Measurements from ENCODE around the gene PLEKHB1.

PLEKHB1 gene

DNA sequence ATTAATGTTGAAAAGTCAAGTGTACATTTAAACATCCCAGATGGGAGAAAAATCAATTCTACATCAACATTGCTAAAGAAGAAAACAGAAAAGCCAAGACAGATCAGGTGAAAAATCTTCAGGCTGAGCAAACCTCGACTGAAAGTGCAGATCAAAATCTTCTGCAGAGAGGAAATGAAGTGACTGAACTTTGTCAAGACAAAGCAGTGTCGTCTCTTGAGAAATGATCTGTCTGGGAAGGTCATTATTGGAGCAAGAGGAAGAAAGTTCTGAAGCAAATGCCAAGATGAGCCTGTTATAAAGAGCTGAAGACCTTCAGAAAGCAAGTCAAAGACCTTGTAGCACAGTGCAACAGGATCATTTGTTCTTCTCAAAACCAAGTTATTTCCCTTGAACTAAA lies 5.8 kb upstream of the PLEKHB1 start:
- no peak overlapping the region for H2AFZ ChIP-seq (ENCODE audit: low read depth, low read length, severe bottlenecking)
- H3K9me3 ChIP-seq (ENCODE audit: insufficient read depth, low read length) = no peaks in the 10 kb centered on the region
- no peaks in the 10 kb centered on the region for H3K27me3 ChIP-seq (ENCODE audit: low read length)
- no peaks in the 10 kb centered on the region for H3K36me3 ChIP-seq (ENCODE audit: low read length)
- H3K9ac ChIP-seq (ENCODE audit: low read length) = no peak overlapping the region
- H4K20me1 ChIP-seq (ENCODE audit: low read depth, low read length) = no peaks in the 10 kb centered on the region
- TF ChIP-seq, protein P1, sequence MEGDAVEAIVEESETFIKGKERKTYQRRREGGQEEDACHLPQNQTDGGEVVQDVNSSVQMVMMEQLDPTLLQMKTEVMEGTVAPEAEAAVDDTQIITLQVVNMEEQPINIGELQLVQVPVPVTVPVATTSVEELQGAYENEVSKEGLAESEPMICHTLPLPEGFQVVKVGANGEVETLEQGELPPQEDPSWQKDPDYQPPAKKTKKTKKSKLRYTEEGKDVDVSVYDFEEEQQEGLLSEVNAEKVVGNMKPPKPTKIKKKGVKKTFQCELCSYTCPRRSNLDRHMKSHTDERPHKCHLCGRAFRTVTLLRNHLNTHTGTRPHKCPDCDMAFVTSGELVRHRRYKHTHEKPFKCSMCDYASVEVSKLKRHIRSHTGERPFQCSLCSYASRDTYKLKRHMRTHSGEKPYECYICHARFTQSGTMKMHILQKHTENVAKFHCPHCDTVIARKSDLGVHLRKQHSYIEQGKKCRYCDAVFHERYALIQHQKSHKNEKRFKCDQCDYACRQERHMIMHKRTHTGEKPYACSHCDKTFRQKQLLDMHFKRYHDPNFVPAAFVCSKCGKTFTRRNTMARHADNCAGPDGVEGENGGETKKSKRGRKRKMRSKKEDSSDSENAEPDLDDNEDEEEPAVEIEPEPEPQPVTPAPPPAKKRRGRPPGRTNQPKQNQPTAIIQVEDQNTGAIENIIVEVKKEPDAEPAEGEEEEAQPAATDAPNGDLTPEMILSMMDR (IDR thresholded peaks at IDR 0.05; ENCODE audit: insufficient read depth, low read length, poor library complexity, severe bottlenecking) = no peak
- no peak for TF ChIP-seq EZH2phosphoT487 (conservative IDR thresholded peaks at IDR 0.05; ENCODE audit: low read length)
- H3K79me2 ChIP-seq (ENCODE audit: insufficient read depth, low read length) = no peaks in the 10 kb centered on the region
- H3K4me3 ChIP-seq (ENCODE audit: insufficient read depth, low read length, poor library complexity, severe bottlenecking) = no peak overlapping the region
- H3K4me2 ChIP-seq (ENCODE audit: low read depth, low read length, poor library complexity, severe bottlenecking) = no peak overlapping the region
- H3F3A ChIP-seq (ENCODE audit: insufficient read depth) = no peaks in the 10 kb centered on the region
- H3K9me2 ChIP-seq (replicated peaks; ENCODE audit: insufficient read depth, low read length) = no peaks in the 10 kb centered on the region
- no peak overlapping the region for H3K27ac ChIP-seq (ENCODE audit: low read depth, low read length)

DNA sequence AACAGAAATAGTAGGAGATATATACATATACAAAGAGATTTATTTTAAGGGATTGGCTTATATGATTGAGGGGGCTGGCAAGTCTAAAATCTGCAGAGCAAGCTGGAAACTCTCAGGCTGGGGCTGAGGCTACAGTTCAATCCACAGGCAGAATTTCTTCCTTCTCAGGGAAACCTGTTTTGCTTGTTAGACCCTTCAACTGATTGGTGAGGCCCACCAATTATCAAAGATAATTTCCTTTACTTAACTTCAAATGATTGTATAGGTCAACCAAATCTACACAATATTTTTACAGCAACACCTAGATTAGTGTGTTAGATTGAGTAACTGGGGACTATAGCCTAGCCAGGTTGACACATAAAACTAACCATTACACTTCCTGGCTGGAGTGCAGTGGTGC lies 4.7 kb upstream of the PLEKHB1 start:
- Histone ChIP-seq H3K9me2 (replicated peaks; ENCODE audit: insufficient read depth, low read length) (no peaks in the 10 kb centered on the region), H3F3A (ENCODE audit: insufficient read depth) (no peaks in the 10 kb centered on the region), H3K36me3 (ENCODE audit: low read length) (no peaks in the 10 kb centered on the region), H3K9ac (ENCODE audit: low read length) (no peak overlapping the region), H3K27ac (ENCODE audit: low read depth, low read length) (no peak overlapping the region), H3K9me3 (ENCODE audit: insufficient read depth, low read length) (no peaks in the 10 kb centered on the region), H3K27me3 (ENCODE audit: low read length) (no peaks in the 10 kb centered on the region), H3K79me2 (ENCODE audit: insufficient read depth, low read length) (no peaks in the 10 kb centered on the region), H3K4me3 (ENCODE audit: insufficient read depth, low read length, poor library complexity, severe bottlenecking) (no peak overlapping the region), H3K4me2 (ENCODE audit: low read depth, low read length, poor library complexity, severe bottlenecking) (no peak overlapping the region), H4K20me1 (ENCODE audit: low read depth, low read length) (no peaks in the 10 kb centered on the region), H2AFZ (ENCODE audit: low read depth, low read length, severe bottlenecking) (no peak overlapping the region)
- TF ChIP-seq, protein P1 (IDR thresholded peaks at IDR 0.05; ENCODE audit: insufficient read depth, low read length, poor library complexity, severe bottlenecking) = no peak
- TF ChIP-seq EZH2phosphoT487 (conservative IDR thresholded peaks at IDR 0.05; ENCODE audit: low read length) = no peak

DNA sequence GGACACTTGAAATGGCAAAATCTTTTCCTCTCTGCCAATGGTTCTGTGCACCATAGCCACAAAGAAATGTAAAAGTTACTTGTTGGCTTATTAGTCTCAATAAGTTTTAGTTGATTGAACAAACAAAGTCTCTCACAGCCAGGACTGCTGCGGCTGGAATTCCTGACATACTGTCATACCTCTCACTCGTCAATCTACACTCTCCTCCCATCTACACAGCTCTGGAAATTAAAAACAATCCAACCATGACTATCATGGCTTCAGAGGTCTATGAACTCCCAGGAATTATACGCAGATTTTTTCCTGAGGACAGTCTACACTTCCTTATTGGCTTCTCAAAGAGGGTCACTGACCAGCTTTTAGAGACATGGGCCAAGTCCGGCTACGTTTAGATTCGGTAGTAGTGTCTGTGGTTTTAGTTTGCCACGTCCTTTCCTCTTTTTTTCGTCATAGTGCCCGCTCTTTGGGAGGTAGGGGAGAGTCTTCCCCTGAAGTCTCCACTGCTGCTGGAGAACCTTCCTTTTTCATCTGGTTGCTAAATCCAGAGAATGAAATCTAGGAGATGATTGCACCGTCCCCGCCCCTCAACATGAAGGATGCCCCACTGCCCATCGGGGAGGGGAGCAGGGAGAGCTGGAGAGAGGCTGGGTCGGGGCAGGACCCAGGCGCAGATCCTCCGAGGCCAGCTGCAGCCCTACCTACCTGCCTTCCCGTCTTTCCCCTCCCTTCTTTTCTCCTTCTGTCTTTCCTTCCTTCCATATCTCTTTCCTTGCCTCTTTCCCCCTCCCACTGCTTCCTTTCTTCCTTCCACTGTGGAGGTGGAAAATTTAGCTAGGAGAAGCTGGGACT lies 1.0 kb upstream of the PLEKHB1 start:
- no peak overlapping the region for H3K27ac ChIP-seq (ENCODE audit: low read depth, low read length)
- no peak overlapping the region for H3K4me2 ChIP-seq (ENCODE audit: low read depth, low read length, poor library complexity, severe bottlenecking)

More for the DNA sequence above, 1.0 kb upstream of the PLEKHB1 start:
- no peak overlapping the region for H3K9ac ChIP-seq (ENCODE audit: low read length)
- H2AFZ ChIP-seq (ENCODE audit: low read depth, low read length, severe bottlenecking) = no peak overlapping the region
- no peaks in the 10 kb centered on the region for H3F3A ChIP-seq (ENCODE audit: insufficient read depth)
- H3K9me3 ChIP-seq (ENCODE audit: insufficient read depth, low read length) = no peaks in the 10 kb centered on the region
- no peak overlapping the region for H3K4me3 ChIP-seq (ENCODE audit: insufficient read depth, low read length, poor library complexity, severe bottlenecking)
- H3K27me3 ChIP-seq (ENCODE audit: low read length) = no peaks in the 10 kb centered on the region
- no peaks in the 10 kb centered on the region for H4K20me1 ChIP-seq (ENCODE audit: low read depth, low read length)
- no peaks in the 10 kb centered on the region for H3K79me2 ChIP-seq (ENCODE audit: insufficient read depth, low read length)
- H3K36me3 ChIP-seq (ENCODE audit: low read length) = no peaks in the 10 kb centered on the region
- TF ChIP-seq, protein P1 (IDR thresholded peaks at IDR 0.05; ENCODE audit: insufficient read depth, low read length, poor library complexity, severe bottlenecking) = no peak
- TF ChIP-seq EZH2phosphoT487 (conservative IDR thresholded peaks at IDR 0.05; ENCODE audit: low read length) = no peak
- no peaks in the 10 kb centered on the region for H3K9me2 ChIP-seq (replicated peaks; ENCODE audit: insufficient read depth, low read length)

All from SU-DHL-6 (cell line).